Inflammatory macrophage (primary cell): Measurements from ENCODE around the gene PFDN2.
"Not testable (repeated sequence)": the region's sequence is repeated elsewhere in the genome, so short reads cannot be mapped to it uniquely, and the experiment has no call there.

Experiments
- DNase-seq, 2 donors: peaks; one replicate each; pipeline ENCODE4 v3.0.0-alpha.2; 2020 to 2022

PFDN2 gene

GRCh38 chr1:161080441-161081405 lies 37.1 kb downstream of the PFDN2 start:
- DNase-seq = peak in 1 of 2 donors; percentile 29

- no peak for DNase-seq
Observed at GRCh38 chr1:161079436-161080110, 38.3 kb downstream of the PFDN2 start.

DNA sequence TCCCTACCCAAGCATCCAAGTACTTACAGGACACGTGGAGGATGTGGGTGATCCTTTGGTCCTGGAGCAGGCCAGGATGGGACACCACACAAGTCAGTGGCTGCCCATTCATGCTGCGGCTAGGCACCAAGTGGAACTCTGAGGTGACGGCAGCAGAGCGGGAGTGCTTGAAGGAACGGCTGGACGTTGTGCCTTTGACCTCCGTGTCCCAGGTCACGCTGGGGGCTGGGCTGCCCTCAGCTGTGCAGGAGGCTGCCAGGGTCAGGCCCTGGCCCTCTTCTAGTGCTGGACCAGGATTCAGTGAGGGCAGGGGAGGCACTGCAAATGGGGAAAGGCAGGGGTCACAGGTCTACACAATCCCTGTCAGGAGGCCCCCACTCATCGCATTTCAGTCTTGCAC lies 40.4 kb downstream of the PFDN2 start:
- no peak for DNase-seq

DNA sequence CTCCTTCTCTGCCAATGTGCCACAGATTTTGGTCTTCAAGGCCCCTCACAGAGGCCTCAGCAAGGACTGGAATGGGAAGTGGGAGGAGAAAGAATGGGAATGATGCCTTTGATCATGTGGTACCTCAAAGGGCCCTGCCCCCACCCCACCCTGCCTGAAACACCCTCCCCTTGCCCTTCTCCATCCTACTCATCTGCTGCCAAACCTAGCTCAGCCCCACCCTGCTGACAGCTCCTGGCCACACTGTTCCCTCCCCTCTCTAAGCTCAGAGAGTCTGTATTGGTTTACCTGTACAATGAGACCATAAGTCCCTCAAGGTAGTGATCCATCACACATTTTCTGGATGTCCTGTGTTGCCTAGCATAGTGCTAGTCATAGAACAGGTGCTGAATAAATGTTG lies 41.4 kb downstream of the PFDN2 start:
- DNase-seq = no peak

GRCh38 chr1:161074676-161075368 lies 43.0 kb downstream of the PFDN2 start:
- DNase-seq = no peak

- DNase-seq = no peak
Observed at GRCh38 chr1:161073474-161074121, 44.2 kb downstream of the PFDN2 start.

GRCh38 chr1:161072751-161073449 lies 44.9 kb downstream of the PFDN2 start:
- DNase-seq = no peak

DNA sequence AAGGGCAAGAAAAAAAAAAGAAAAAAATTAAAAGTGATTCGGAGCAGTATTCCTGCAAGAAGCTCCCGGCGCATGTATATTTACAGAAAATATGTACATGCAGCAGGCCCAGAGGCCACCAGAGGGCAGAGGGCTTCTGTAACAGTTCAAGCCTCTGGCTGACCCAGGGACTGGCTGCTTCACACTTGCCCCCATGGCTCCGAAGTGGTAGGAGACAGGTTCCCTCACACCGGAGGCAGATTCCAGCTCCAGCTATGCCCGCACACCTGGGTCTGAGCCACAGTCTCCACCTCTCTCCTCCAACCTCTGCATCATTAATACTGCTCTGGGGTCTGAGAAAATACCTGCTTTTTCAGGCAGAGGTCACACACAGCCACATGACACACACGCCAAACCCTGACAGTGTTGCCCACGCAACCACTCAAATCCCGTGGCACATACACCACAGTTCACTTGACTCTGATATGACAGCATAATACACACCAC lies 45.9 kb downstream of the PFDN2 start:
- peak; percentile 75 to 83 for DNase-seq

- DNase-seq = no peak
Observed at GRCh38 chr1:161070761-161071160, 47.1 kb downstream of the PFDN2 start.

DNA sequence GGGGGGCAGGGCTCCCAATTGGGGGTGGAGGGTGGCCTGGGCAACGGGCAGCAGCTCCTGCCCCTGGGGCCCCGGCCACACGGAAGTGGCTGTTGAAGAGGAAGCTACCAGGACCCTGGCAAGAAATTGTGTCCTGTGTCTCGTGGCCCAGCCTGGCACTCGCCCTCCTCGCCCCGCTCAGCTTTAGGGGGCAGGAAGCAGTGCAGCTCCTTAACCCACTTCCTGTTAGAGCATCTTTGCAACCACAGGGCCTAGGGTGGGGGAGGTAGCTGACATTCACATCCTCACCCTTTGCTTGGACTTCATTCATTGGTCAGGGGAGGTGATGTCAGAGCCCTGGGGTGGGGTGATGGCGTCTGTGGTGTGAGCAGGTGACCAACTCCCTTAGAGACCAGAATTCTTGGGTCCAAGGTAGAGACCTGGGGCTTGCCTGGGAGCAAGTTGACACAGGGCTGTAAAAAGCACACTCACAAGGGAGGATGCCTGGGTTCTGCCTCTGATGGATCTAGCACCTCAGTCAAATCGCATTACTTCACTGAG lies 48.0 kb downstream of the PFDN2 start, which contains the start of gene ARHGAP30:
Gene ARHGAP30, minus strand, starts transcription at position 161 of the 540 bp plus-strand sequence. CDS start 267 bp downstream, outside the sequence.
- peak; percentile 94 to 97 for DNase-seq

DNA sequence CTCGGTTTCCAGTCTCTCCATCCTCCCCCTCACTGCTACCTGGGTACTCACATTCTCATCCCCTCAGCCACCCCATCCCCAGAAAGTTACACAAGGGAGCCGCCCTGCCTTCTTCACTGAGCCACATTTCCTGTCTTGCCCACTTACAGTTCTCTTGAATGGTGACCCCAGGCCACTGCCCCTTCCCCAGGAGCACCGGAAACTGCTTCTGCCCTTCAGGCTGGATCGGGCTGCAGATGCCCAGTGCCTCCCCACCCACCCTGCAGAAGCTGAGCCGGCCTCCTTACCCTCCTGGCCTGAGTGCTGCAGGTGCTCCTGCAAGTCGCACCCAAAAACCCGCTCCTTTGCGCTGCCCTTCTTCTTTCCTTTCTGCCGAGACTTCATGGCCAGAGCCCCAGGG lies 48.6 kb downstream of the PFDN2 start:
- DNase-seq = no peak

- DNase-seq = peak; percentile 91 to 93
Observed at GRCh38 chr1:161068306-161069234, 49.3 kb downstream of the PFDN2 start.

DNA sequence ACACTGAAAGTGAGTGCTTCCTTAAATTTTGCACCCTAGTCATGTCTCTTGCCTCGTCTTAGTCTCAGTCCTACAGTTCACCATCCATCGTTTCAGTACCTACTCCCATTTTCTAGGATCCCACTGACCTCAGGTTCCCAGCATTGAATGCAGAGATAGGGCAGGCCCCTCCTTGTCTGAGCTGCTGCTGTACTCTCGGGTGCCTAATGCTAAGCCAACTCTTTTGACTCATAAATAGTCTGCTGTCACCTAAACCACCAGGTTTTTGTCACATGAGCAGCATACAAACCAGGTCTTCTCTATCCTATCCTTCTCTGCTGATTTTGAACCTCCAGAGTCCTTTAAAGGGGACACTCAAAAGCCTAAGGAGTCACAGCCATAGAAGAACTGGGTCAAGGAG lies 51.1 kb downstream of the PFDN2 start:
- DNase-seq = no peak

- not testable (repeated sequence) for DNase-seq
Observed at GRCh38 chr1:161065681-161066080, 52.2 kb downstream of the PFDN2 start.

GRCh38 chr1:161063936-161064335 lies 53.9 kb downstream of the PFDN2 start:
- DNase-seq = not testable (repeated sequence)

- DNase-seq = no peak
Observed at GRCh38 chr1:161061419-161061818, 56.4 kb downstream of the PFDN2 start.

DNA sequence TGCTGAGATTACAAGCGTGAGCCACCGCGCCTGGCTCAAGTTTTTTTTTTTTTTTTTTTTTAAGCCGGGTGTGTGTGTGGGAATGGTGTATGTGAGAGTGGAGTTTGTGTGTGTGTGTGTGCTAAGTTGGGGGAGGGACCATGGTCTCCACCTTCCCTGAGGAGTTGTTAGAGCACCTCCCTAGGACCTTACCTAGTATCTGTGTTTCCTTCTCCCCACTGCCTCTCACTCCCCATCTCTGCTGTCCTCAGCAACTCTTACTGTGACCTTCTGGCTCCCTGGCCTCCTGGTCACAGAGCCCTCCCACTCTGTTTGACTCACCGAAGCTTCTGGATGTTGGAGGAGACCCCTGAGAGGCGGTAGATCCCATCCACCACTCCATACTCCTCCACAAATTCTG lies 58.5 kb downstream of the PFDN2 start:
- DNase-seq = no peak

GRCh38 chr1:161054805-161055204 lies 63.0 kb downstream of the PFDN2 start:
- DNase-seq = peak in 1 of 2 donors; percentile 14

DNA sequence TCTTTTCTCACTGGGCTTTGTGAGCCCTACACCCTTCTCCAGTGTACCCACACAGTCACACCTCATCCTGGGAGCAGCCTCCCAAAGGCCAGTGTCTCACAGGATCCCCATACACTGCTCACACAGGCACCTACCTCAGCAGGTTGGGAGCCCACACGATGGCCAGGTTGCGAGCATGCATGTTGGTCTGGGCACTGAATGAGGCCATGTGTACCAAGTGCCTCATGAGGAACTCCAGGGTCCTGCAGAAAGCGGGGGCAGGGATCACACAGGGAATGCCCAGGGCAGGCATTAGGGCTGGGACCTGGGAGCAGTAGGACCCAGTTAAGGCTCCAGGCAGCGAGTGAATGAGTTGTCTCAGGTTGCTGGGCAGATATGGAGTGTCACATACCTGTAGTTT lies 63.6 kb downstream of the PFDN2 start:
- no peak for DNase-seq

- no peak for DNase-seq
Observed at GRCh38 chr1:161052899-161053298, 64.9 kb downstream of the PFDN2 start.
